Medulla oblongata (tissue), 1 donor: ENCODE measurements around the gene RECK.
A peak's percentile ranks its signal among the peaks of the same experiment; 100 is the strongest.
"Not testable (repeated sequence)": the region's sequence is repeated elsewhere in the genome, so short reads cannot be mapped to it uniquely, and the experiment has no call there.

Source experiments
- DNase-seq: peaks from one replicate; pipeline ENCODE4 v3.0.0-alpha.2; 2015; ENCODE audit errors: extremely low spot score

Gene RECK

GRCh38 chr9:36112516-36112915, 75.8 kb downstream of the RECK start:
- no peak for DNase-seq

- no peak for DNase-seq
These were observed 77.3 kb downstream of the RECK start for GRCh38 chr9:36113999-36114398.

- DNase-seq: no peak
These were observed 79.9 kb downstream of the RECK start for GRCh38 chr9:36116593-36116992.

GRCh38 chr9:36118201-36118600, 81.5 kb downstream of the RECK start:
- DNase-seq: no peak

- DNase-seq: no peak
These were observed 82.0 kb downstream of the RECK start for GRCh38 chr9:36118706-36119105.

- no peak for DNase-seq
These were observed 82.8 kb downstream of the RECK start for GRCh38 chr9:36119476-36119875.

GRCh38 chr9:36120705-36121104, 84.0 kb downstream of the RECK start:
- no peak for DNase-seq

- no peak for DNase-seq
These were observed 85.3 kb downstream of the RECK start for GRCh38 chr9:36121971-36122370.

- DNase-seq: no peak
These were observed 86.8 kb downstream of the RECK start for GRCh38 chr9:36123515-36123914.

- no peak for DNase-seq
These were observed 88.5 kb downstream of the RECK start for GRCh38 chr9:36125062-36125855.

GRCh38 chr9:36126016-36126730, 89.5 kb downstream of the RECK start:
- DNase-seq: no peak

- DNase-seq: no peak
These were observed 91.0 kb downstream of the RECK start for GRCh38 chr9:36127652-36128244.

- DNase-seq: no peak
These were observed 91.6 kb downstream of the RECK start for GRCh38 chr9:36128349-36128748.

GRCh38 chr9:36129139-36129538, 92.4 kb downstream of the RECK start:
- DNase-seq: no peak

GRCh38 chr9:36131666-36132065, 95.0 kb downstream of the RECK start:
- not testable (repeated sequence) for DNase-seq

- DNase-seq: no peak
These were observed 95.4 kb downstream of the RECK start for GRCh38 chr9:36132086-36132485.

GRCh38 chr9:36134761-36135505, 98.2 kb downstream of the RECK start:
- DNase-seq: no peak

- no peak for DNase-seq
These were observed 99.1 kb downstream of the RECK start for GRCh38 chr9:36135741-36136271.

- peak; percentile 81 for DNase-seq
These were observed 99.7 kb downstream of the RECK start, which contains the start of gene GLIPR2 for GRCh38 chr9:36136272-36136893. Gene GLIPR2 (plus strand): TSS chr9:36136733. CDS start chr9:36136779, 46 bp downstream.

- DNase-seq: no peak
These were observed 100.2 kb downstream of the RECK start for GRCh38 chr9:36136894-36137391.

- peak; percentile 53 for DNase-seq
These were observed 100.8 kb downstream of the RECK start for GRCh38 chr9:36137392-36138004.
